Stomach (tissue), 4 donors: ENCODE results near the gene TNRC6C.

Source experiments
- CTCF ChIP-seq, 7 experiments: fragments of 450-650 bp in 4 of 7; fragments of 200-600 bp in 3 of 7; sonication (generic) in 3 of 7; IDR thresholded peaks; one replicate each; pipeline ENCODE4 v1.5.1; 2016 to 2019; ENCODE audit warnings: antibody characterized with exemption in 7 of 7, control low read depth in 2 of 7, mild to moderate bottlenecking in 1 of 7
- EP300 ChIP-seq: sonication (generic); formaldehyde crosslinking; IDR thresholded peaks from one replicate; pipeline ENCODE4 v1.6.1; 2017; ENCODE audit warnings: antibody characterized with exemption
- POLR2A ChIP-seq, 4 donors: fragments of 450-650 bp; IDR thresholded peaks; one replicate each; pipeline ENCODE4 v1.6.1; 2016; ENCODE audit warnings: antibody characterized with exemption in 4 of 4, control low read depth in 2 of 4, mild to moderate bottlenecking in 1 of 4, moderate library complexity in 1 of 4
- POLR2AphosphoS5 ChIP-seq, 3 donors: sonication (generic); formaldehyde crosslinking; IDR thresholded peaks; one replicate each; pipeline ENCODE4 v1.6.1; 2016; ENCODE audit warnings: antibody characterized with exemption in 3 of 3

- TF ChIP-seq POLR2A (IDR thresholded peaks at IDR 0.05) (no peak), CTCF (IDR thresholded peaks at IDR 0.05) (no peak), POLR2AphosphoS5 (IDR thresholded peaks at IDR 0.05) (no peak), EP300 (no peak)
These were observed 157.9 kb downstream of the TNRC6C start for GRCh38 chr17:78116411-78116810.
